Measurements from ENCODE around the gene ADGRL1.

ADGRL1 gene

GRCh38 chr19:14135985-14136508, 69.9 kb downstream of the ADGRL1 start:
- DNase-seq, result no peak

DNA sequence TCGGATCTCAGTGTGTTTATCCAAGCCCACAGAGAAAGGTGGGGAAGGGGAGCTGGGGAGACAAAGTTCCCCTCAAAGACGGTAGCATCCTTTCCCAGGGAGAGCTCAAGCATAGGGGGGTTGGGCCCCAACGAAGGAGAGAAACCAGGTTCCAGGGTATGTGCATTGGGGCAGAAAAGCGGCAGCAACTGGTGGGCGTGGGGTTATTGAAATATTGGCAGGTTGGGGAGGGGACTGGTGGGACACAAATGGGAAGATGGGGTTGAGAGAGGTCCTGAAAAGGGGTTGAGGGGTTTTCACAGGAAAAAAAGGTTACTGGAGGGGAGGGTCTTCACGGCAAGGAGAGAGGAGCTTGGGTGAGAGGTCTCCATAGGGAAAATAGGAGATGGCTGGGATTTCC, 70.6 kb downstream of the ADGRL1 start:
- DNase-seq, result peak in 1 of 3 experiments; percentile 19

GRCh38 chr19:14127929-14128509, 78.0 kb downstream of the ADGRL1 start:
- DNase-seq, result no peak

DNA sequence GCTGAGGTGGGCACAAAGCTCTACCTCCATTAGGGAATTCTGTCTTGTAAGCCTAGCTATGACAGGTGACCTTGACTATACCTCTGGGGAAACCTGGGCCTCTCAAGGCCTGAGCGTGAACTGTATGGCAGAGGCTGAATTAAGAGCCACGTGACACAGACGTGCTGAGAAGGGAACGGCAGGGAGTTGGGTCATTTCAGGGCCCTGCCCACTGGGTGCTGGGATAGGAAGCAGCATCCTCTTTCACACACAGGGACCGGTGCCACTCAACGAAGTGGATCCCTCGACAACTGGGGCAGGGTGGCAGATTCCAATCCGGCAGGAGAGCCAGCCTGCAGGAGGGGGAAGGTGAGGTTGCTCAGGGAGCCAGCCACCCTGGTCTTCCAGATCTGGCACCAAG, 78.8 kb downstream of the ADGRL1 start:
- DNase-seq, result no peak

DNA sequence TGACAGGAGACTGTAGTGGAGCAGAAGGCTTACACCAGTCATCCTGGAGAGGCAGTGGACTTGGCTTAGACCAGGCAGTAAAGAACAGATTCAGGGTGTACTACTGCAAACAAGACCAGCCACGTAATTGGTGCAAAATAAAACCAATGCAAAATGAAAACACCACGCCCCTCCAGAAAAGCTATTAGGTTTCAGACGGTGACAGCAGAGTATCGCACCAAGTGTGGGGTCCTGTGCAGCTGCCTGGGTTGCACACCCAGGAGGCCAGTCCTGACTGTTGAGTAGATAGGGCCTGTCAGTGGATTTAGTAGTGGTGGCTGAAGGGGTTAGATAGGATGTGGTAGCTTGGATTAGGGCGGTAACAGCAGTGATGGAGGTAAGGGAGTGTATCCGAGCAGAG, 83.0 kb downstream of the ADGRL1 start:
- no peak for DNase-seq

- DNase-seq, result no peak
Measured at GRCh38 chr19:14120497-14120780, 85.5 kb downstream of the ADGRL1 start.

DNA sequence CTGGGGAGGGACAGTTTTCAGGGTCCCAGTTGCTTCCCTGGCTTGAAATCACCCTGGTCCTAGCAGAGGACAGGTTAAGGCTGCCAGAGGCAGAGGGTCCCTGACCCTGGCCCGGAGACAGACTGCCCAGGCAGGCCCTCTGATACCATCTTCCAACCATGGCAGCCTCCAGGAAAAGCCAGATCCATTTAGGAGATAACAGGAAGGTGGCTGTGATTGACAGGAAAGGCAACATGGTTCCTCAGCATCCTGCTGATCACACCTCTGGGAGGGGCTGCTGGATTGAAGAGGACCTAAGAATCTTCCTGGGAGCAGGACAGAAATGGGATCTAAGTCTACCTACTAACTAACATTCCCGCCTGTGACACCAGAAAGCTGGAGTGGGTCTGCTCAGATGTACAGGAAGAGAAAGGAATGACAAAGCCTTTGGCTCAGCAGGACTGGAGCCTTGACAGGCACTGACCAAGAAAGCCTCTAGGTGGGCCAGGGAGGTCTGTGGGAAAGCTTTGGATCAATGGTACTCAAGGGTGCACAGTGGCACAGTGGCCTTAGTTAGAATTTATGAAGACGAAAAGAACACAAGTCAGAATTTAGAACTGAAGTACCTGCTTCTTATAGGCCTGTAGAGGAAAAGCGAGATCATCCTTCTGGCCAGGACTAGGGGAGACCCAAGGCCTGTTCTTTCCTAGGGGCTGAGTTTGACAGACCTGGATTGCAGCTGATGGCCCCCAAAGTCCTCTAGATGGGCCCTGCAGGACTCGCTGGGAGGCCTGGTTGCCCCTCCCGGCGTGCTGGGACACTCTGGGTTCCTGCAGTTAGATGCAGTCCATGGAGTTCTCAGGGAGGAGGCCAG, 86.1 kb downstream of the ADGRL1 start:
- DNase-seq, result no peak

- DNase-seq, result no peak
Measured at GRCh38 chr19:14119146-14119545, 86.8 kb downstream of the ADGRL1 start.

DNA sequence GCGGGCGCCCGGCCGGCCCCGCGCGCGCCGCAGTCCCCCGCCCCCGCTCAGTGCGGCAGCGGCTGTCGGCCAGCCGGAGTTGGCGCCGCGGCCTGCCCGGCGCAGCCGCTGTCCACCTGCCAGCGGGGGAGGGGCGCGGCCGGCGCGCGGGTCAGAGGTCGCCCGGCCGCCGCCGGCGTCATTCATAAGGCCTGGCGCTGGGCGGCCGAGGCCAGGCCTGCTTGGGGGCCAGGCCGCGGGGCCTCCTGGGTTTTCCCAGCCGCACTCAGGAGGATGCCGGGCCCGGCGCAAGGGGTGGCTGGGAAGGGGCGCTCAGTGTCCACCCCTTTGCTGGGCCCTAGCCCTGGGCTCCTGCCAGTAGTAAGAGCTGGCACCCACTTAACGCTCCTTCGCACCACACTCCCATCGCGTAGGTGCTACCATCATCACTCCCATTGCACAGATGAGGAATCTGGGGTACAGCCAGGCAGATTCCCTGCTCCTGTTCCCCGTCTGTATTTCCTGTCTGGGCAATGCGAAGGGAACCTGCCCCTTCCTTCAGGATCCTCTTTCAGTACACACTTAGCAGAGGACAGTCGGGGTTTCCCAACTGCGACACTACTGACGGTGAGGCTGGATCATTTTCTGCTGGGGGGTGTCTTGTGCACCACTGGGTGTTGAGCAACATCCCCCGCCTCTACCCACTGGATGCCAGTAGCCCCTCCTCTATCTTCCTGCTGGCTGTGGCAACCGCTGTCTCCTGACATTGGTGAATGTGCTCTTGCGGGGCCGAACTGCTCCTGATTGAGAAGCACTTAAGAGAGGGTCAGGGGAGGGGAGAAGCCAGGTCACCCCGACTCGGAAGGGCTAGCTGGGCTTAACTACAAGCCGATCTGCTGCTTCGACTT, 87.6 kb downstream of the ADGRL1 start:
- peak in 2 of 3 experiments; percentile 85 to 88 for DNase-seq

DNA sequence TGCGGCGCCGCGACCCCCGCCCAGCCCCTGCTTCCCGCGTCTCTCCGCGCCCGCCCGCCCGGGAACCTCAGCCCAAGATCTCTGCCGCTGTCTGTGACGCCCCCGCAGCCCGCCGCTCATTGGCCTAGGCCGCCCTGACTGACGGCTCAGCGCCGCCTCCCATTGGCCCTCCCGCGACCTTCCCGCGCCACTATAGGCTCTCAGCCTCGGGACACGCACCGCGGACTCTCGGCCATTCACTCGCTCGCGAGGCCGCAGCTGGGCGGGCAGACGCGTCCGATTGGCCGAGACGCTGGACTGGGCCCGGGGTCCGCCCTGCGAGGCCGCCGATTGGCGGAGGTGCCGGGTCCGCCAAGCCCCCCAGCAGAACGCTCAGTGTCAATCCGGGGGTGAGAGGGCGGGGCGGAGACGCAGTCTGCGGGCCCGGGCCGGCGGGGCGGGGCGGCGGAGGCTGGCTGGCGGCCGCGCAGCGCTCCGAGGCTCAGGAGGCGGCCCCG, 88.3 kb downstream of the ADGRL1 start, which contains the start of gene PRKACA:
Gene PRKACA (minus strand): TSS at position 95 of the 497 bp plus-strand sequence. CDS start 215 bp downstream, outside the sequence.
- DNase-seq, result peak; percentile 92 to 99 (median 99)

GRCh38 chr19:14116918-14117578, 88.9 kb downstream of the ADGRL1 start:
- peak in 1 of 3 experiments; percentile 47 for DNase-seq

GRCh38 chr19:14116525-14116917, 89.4 kb downstream of the ADGRL1 start:
- no peak for DNase-seq

- DNase-seq, result no peak
Measured at GRCh38 chr19:14115756-14116155, 90.2 kb downstream of the ADGRL1 start.

- no peak for DNase-seq
Measured at GRCh38 chr19:14114854-14115253, 91.1 kb downstream of the ADGRL1 start.

- no peak for DNase-seq
Measured at GRCh38 chr19:14114439-14114838, 91.5 kb downstream of the ADGRL1 start.

DNA sequence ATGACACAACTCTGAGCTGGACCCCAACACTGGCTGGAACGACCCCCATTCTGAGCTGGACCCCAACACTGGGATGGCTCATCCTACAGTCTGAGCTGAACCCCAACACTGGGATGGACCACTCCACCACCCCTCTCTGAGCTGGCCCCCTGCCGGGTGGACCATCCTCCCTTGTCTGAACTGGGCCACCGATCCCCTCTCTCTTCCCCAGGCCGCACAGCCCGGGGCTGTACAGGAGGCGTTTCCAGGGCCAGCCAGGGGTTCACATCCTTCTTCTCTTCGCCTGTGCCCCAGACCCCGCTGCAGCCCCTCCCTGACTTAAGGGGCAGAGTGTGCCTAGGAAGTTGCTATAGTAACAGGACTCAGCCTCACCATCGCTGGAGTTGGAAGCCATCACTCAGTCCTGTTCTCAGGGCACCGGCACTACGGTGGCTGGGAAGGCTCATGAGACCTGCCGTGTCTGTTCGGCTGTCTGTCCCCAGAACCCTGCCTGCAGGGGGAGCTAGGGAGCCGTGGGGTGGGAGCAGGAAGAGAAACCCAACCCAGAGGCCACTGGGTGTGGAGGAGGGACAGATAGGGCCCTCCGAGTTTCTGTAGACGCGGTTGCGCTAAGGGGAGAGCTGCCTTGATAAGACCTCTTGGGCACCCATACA, 92.1 kb downstream of the ADGRL1 start:
- DNase-seq, result no peak

- DNase-seq, result no peak
Measured at GRCh38 chr19:14112809-14113385, 93.1 kb downstream of the ADGRL1 start.

GRCh38 chr19:14112051-14112808, 93.7 kb downstream of the ADGRL1 start:
- DNase-seq, result no peak

GRCh38 chr19:14111486-14111885, 94.5 kb downstream of the ADGRL1 start:
- DNase-seq, result no peak

DNA sequence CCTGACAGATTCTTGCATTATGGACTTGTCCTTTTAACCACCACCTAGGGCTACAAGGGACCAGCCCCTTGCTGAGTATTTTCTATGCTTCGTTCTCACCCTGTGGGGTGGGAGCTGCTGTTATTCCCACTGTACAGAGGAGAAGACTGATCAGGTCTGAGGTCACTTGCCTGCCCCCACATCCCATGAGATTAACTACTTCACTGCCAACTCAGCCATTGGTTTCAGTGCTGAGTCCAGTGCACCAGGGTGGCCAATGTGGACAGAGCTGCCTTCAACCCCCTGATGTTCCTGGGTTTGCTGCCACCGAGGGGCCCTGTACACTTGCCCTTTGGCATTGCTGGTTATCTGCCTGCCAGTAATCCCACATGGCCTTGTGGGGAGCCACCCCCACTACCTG, 95.3 kb downstream of the ADGRL1 start:
- DNase-seq, result no peak

Data from NCI-H1417 (cell line).